HEK293T (cell line): ENCODE results near the gene MEF2B.

Experiments
- ARNT ChIP-seq: fragments of 450-650 bp; IDR thresholded peaks from 2 replicates; pipeline ENCODE4 v1.6.1; 2017; ENCODE audit warnings: mild to moderate bottlenecking
- BHLHE40 ChIP-seq: fragments of 450-650 bp; IDR thresholded peaks from 2 replicates; pipeline ENCODE4 v1.6.1; 2016; ENCODE audit warnings: mild to moderate bottlenecking, moderate library complexity, borderline replicate concordance
- ELF4 ChIP-seq: fragments of 450-650 bp; IDR thresholded peaks from 2 replicates; pipeline ENCODE4 v1.6.1; 2017; ENCODE audit warnings: antibody characterized with exemption
- FOXA1 ChIP-seq: fragments of 450-650 bp; IDR thresholded peaks from 2 replicates; pipeline ENCODE4 v1.6.1; 2016; ENCODE audit warnings: mild to moderate bottlenecking
- FOXM1 ChIP-seq: fragments of 450-650 bp; IDR thresholded peaks from 2 replicates; pipeline ENCODE4 v1.6.1; 2017; ENCODE audit warnings: mild to moderate bottlenecking, borderline replicate concordance
- SP1 ChIP-seq: fragments of 450-650 bp; IDR thresholded peaks from 2 replicates; pipeline ENCODE4 v1.6.1; 2017
- SUZ12 ChIP-seq: fragments of 450-650 bp; IDR thresholded peaks from 2 replicates; pipeline ENCODE4 v1.6.1; 2016; ENCODE audit warnings: mild to moderate bottlenecking
- TARDBP ChIP-seq: fragments of 450-650 bp; IDR thresholded peaks from 2 replicates; pipeline ENCODE4 v1.6.1; 2016
- ZNF384 ChIP-seq: fragments of 450-650 bp; IDR thresholded peaks from 2 replicates; pipeline ENCODE4 v1.6.1; 2016
- TF ChIP-seq, protein P1 (sequence below): fragments of 450-650 bp; IDR thresholded peaks from 2 replicates; pipeline ENCODE4 v1.6.1; 2016

DNA sequence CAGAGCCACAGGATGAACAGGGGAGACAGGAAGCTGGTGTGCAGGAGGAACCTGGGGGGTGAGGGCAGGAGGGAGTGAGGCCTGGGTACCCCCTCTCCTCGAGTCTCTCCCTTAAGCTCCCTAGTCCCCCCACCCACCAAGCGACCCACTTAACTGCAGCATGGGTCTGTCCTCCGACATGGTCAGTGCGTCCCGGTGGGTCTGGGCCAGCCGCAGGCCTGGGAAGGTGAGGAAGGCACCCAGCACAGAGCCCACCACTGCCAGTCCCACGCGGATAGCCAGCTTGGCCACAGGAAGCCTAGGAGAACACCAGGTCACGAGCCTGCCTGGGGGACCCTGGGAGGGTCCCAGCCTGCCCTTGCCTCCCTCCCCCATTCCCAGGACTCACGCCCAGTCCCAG lies 48.7 kb downstream of the MEF2B start:
- TF ChIP-seq FOXM1: no peak
- no peak for TF ChIP-seq SUZ12
- no peak for TF ChIP-seq ZNF384
- no peak for TF ChIP-seq BHLHE40
- no peak for TF ChIP-seq TARDBP
- no peak for TF ChIP-seq ARNT
- no peak for TF ChIP-seq ELF4
- no peak for TF ChIP-seq SP1
- no peak for TF ChIP-seq FOXA1
- TF ChIP-seq, protein P1, sequence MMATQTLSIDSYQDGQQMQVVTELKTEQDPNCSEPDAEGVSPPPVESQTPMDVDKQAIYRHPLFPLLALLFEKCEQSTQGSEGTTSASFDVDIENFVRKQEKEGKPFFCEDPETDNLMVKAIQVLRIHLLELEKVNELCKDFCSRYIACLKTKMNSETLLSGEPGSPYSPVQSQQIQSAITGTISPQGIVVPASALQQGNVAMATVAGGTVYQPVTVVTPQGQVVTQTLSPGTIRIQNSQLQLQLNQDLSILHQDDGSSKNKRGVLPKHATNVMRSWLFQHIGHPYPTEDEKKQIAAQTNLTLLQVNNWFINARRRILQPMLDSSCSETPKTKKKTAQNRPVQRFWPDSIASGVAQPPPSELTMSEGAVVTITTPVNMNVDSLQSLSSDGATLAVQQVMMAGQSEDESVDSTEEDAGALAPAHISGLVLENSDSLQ: no peak
